OCI-LY7 (cell line): ENCODE data around the gene IGF2BP2.

Source experiments
- CTCF ChIP-seq: fragments of 200-600 bp; sonication (generic); conservative IDR thresholded peaks from 2 replicates; pipeline ENCODE4 v1.5.1; 2014; ENCODE audit warnings: mild to moderate bottlenecking, antibody characterized with exemption, low read length, moderate library complexity, mixed read lengths
- EZH2phosphoT487 ChIP-seq: fragments of 200-600 bp; sonication (generic); IDR thresholded peaks from 2 replicates; pipeline ENCODE4 v1.6.1; 2018; ENCODE audit warnings: low read depth, borderline replicate concordance, mild to moderate bottlenecking, mixed run types, antibody characterized with exemption, low read length, moderate library complexity, mixed read lengths

GRCh38 chr3:185729337-185730055 is 95.3 kb downstream of the IGF2BP2 start:
- TF ChIP-seq CTCF = no peak
- TF ChIP-seq EZH2phosphoT487 = no peak
